AG09309 (cell line): ENCODE measurements around the gene HDLBP.
"Not testable (repeated sequence)": the region's sequence is repeated elsewhere in the genome, so short reads cannot be mapped to it uniquely, and the experiment has no call there.

ENCODE experiments used
- DNase-seq: peaks from one replicate; pipeline ENCODE4 v3.0.0-alpha.2; 2010; ENCODE audit warnings: low read depth
- H3K4me3 ChIP-seq: 2 replicates; pipeline ENCODE4 v1.5.1; 2011; ENCODE audit warnings: mild to moderate bottlenecking, low read depth, low read length, moderate library complexity; ENCODE audit not compliant: control insufficient read depth
- CTCF ChIP-seq: IDR thresholded peaks from 2 replicates; pipeline ENCODE4 v1.5.1; 2011; ENCODE audit warnings: mild to moderate bottlenecking, low read depth, low read length, inconsistent platforms; ENCODE audit not compliant: insufficient read depth, control insufficient read depth; ENCODE audit errors: missing control alignments

The HDLBP gene

GRCh38 chr2:241197947-241198346 lies 117.5 kb downstream of the HDLBP start:
- no peak for TF ChIP-seq CTCF
- no peak for DNase-seq
- no peak overlapping the region for H3K4me3 ChIP-seq

DNA sequence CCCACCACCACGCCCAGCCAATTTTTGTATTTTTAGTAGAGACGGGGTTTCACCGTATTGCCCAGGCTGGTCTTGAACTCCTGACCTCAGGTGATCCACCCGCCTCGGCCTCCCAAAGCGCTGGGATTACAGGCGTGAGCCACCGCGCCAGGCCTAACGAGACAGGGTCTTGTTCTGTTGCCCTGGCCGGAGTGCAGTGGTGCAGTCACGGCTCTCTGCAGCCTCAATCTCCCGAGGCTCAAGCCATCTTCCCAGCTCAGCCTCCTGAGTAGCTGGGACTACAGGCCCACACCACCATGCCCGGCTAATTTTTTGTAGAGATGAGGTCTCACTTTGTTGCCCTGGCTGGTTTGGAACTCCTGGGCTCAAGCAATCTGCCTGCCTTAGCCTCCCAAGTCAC lies 118.2 kb downstream of the HDLBP start:
- not testable (repeated sequence) for H3K4me3 ChIP-seq, DNase-seq

DNA sequence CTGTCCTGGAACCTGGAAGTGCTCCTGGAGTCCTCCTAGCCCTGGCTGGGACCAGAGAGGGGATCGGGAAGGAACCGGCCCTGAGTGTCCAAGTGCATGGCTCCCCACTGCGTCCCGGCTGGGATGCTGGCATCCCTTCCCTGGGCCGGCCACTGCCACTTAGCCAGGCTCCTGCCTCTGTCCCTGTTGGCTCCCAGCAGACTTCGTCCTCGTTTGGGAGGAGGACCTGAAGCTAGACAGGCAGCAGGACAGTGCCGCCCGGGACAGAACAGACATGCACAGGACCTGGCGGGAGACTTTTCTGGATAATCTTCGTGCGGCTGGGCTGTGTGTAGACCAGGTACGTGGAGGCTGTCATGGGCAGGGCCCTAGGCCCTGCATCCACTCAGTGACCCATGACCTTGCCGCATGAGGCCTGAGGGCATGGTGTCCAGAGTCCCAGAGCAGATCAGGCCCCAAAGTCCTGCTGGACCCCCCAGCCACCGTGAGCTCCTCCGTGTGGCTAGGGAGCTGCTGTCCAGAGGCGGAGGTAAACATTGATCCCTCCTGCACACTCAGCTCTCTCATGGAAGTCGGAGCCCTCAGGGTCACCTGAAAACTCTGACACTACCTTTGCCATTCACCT lies 119.9 kb downstream of the HDLBP start:
- no peak overlapping the region for H3K4me3 ChIP-seq
- DNase-seq: no peak
- no peak for TF ChIP-seq CTCF

DNA sequence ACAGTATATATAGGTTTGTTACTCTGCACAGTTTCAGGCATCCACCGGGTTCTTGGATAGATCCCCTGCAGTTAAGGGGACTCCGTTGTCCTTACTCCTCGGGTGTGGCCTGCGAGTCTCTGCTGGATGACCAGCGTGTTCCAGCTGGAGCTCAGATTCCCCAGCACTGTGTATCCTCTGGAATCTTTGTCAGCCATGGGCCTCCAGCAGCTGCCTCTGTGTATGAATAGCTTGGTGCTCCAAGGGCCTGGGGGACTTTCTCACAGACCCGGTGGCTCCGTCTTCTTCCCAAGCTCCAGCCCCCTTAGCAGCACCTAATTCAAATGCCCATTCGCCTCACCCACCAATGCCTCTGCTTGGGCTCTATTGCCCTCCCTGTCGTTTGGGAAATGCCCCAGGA lies 120.7 kb downstream of the HDLBP start:
- no peak for TF ChIP-seq CTCF
- no peak overlapping the region for H3K4me3 ChIP-seq
- DNase-seq: no peak

GRCh38 chr2:241193271-241193670 lies 122.2 kb downstream of the HDLBP start:
- H3K4me3 ChIP-seq: no peak overlapping the region
- no peak for TF ChIP-seq CTCF
- DNase-seq: no peak

DNA sequence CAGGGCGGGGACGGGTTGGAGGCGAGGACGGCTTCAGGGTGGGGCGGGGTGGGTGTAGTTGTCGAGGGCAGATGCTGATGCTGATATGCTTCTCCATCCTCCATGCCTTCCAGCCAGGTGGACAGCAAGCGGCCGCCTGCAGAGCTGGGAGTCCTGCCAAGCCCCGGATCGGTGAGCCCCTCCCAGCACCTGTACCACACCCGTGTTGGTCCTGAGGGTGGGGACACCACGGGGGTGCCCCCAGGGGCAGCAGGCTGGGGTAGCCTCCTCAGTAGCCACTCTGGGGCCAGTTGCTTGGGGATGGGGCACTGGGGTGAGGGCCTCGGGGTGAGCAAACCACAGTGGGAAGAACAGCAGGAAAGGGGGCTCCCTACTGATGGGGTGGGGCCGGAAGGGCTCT lies 124.4 kb downstream of the HDLBP start:
- DNase-seq: no peak
- TF ChIP-seq CTCF: no peak
- no peak overlapping the region for H3K4me3 ChIP-seq

DNA sequence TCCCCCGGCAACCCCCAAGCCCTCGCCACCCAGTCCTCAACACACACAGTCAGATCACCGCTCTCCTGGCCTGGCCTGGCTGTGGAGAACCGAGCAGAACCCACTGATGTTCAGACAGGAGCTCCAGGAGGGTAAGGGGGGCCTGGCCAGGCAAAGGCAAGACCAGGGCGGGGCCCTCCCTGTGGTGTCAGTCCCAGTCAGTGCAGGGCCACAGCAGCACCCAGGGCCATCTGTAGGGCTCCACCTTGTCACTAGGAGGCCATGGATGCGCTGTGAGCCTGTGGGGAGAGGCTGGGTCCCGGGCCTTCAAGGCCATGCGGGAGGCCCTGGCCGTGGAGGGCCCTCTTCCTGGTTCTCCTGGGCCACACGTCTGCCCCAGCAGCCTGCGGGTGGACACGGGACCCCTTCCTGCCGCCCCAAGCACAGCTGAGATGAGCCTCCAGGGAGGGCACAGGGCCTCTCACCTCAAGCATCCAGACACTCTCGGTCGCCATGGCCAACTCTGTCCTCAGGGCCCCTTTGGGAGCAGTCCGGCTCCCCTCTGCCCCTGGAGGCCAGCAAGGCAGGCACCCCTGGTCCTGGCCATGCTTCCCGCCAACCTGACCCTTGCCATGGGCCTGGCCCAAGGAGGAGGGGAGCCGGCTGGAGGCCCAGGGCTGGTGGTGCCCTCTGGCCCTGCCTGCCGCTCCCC lies 125.0 kb downstream of the HDLBP start:
- no peak for TF ChIP-seq CTCF
- H3K4me3 ChIP-seq: no peak overlapping the region
- no peak for DNase-seq
